Myocyte (in vitro differentiated cells): ENCODE data around the gene NRK. TPM values are rescaled to one million over a fixed set of nuclear protein-coding genes. Genes with fewer than 3 reads are reported as not detected.
"Not testable (repeated sequence)": the region's sequence is repeated elsewhere in the genome, so short reads cannot be mapped to it uniquely, and the experiment has no call there.

Experiments
- DNase-seq: peaks from one replicate; pipeline ENCODE4 v3.0.0-alpha.2; 2012; ENCODE audit warnings: low read depth
- polyA plus RNA-seq: library from polyadenylated mRNA; unstranded; fragments of >200 nt; gene quantifications from one replicate; pipeline ENCODE4 v1.2.1, GENCODE V29; 2012; ENCODE audit warnings: missing spikeins
- total RNA-seq: library from RNA; depleted of rRNA; stranded (reverse); fragments of >200 nt; gene quantifications from 2 replicates; pipeline ENCODE4 v1.2.3, GENCODE V29; 2014

Gene NRK
- not detected in 2 replicates for total RNA-seq
- not detected for polyA plus RNA-seq

GRCh38 chrX:105822138-105823091 lies at the start of gene NRK:
NRK (plus strand) TSS chrX:105822539; CDS start chrX:105822846, 307 bp downstream.
- DNase-seq = no peak

- no peak for DNase-seq
Observed at GRCh38 chrX:105773801-105774200, 48.5 kb upstream of the NRK start.

GRCh38 chrX:105775679-105776078 lies 46.7 kb upstream of the NRK start:
- no peak for DNase-seq

- DNase-seq = no peak
Observed at GRCh38 chrX:105781804-105782203, 40.5 kb upstream of the NRK start.

GRCh38 chrX:105796877-105797276 lies 25.5 kb upstream of the NRK start:
- DNase-seq = not testable (repeated sequence)

GRCh38 chrX:105803891-105804290 lies 18.4 kb upstream of the NRK start:
- DNase-seq = no peak

GRCh38 chrX:105805655-105806054 lies 16.7 kb upstream of the NRK start:
- DNase-seq = not testable (repeated sequence)

- no peak for DNase-seq
Observed at GRCh38 chrX:105816517-105816916, 5.8 kb upstream of the NRK start.

GRCh38 chrX:105820247-105820646 lies 2.1 kb upstream of the NRK start:
- no peak for DNase-seq

- no peak for DNase-seq
Observed at GRCh38 chrX:105821471-105822121, 743 bp upstream of the NRK start.

- DNase-seq = no peak
Observed at GRCh38 chrX:105823092-105823455, 735 bp downstream of the NRK start.

- DNase-seq = no peak
Observed at GRCh38 chrX:105829011-105829410, 6.7 kb downstream of the NRK start.

GRCh38 chrX:105837232-105837631 lies 14.9 kb downstream of the NRK start:
- DNase-seq = peak; percentile 83

GRCh38 chrX:105845631-105846030 lies 23.3 kb downstream of the NRK start:
- DNase-seq = no peak

GRCh38 chrX:105850100-105850499 lies 27.8 kb downstream of the NRK start:
- DNase-seq = not testable (repeated sequence)

- DNase-seq = no peak
Observed at GRCh38 chrX:105865709-105866108, 43.4 kb downstream of the NRK start.

- no peak for DNase-seq
Observed at GRCh38 chrX:105869701-105870100, 47.4 kb downstream of the NRK start.

- DNase-seq = no peak
Observed at GRCh38 chrX:105870445-105870844, 48.1 kb downstream of the NRK start.

- peak; percentile 9 for DNase-seq
Observed at GRCh38 chrX:105872941-105873340, 50.6 kb downstream of the NRK start.

GRCh38 chrX:105874790-105875189 lies 52.5 kb downstream of the NRK start:
- no peak for DNase-seq

GRCh38 chrX:105876658-105877057 lies 54.3 kb downstream of the NRK start:
- peak; percentile 8 for DNase-seq

- no peak for DNase-seq
Observed at GRCh38 chrX:105880491-105880890, 58.2 kb downstream of the NRK start.
